GM21786 (cell line): ENCODE data around the gene ZNF223.

ENCODE experiments used
- ATAC-seq: cut with Tn5 transposase; IDR thresholded peaks from one replicate; pipeline ENCODE4 v1.9.1; 2021; ENCODE audit not compliant: unreplicated experiment

Gene ZNF223

GRCh38 chr19:44071824-44072542 is 20.1 kb downstream of the ZNF223 start, which contains the start of gene ZNF284:
ZNF284 (plus strand) TSS chr19:44072159; CDS start chr19:44076390, 4,231 bp downstream.
- peak; percentile 94 for ATAC-seq

GRCh38 chr19:44072543-44073401 is 20.9 kb downstream of the ZNF223 start:
- ATAC-seq, result no peak

GRCh38 chr19:44076325-44076724 is 24.5 kb downstream of the ZNF223 start:
- ATAC-seq, result no peak

GRCh38 chr19:44092108-44092507 is 40.3 kb downstream of the ZNF223 start:
- ATAC-seq, result no peak

GRCh38 chr19:44093931-44094765 is 42.3 kb downstream of the ZNF223 start, which contains the start of gene ZNF224:
ZNF224 (plus strand) TSS chr19:44094361; CDS start chr19:44097874, 3,513 bp downstream.
- peak; percentile 84 for ATAC-seq

GRCh38 chr19:44107751-44108150 is 55.9 kb downstream of the ZNF223 start:
- ATAC-seq, result no peak

DNA sequence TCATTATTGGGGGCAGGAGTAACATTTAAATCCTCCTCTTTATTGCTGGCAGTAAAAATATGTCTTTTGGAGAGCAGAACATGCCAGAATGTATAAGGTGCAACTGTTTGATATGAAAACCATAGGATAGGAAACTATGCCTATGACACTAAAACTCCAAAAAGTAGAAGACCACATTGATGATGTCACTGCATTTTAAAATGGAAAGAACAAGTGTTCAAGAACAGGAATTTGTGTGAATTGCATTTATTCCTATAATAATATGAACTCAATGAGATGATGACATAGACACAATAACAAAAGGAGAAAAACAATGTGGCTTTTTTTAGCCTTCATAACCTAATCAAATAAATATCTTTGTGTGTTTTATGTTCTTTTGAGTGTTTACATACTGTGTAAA is 57.6 kb downstream of the ZNF223 start:
- ATAC-seq, result no peak

GRCh38 chr19:44111910-44112463 is 60.2 kb downstream of the ZNF223 start:
- no peak for ATAC-seq

DNA sequence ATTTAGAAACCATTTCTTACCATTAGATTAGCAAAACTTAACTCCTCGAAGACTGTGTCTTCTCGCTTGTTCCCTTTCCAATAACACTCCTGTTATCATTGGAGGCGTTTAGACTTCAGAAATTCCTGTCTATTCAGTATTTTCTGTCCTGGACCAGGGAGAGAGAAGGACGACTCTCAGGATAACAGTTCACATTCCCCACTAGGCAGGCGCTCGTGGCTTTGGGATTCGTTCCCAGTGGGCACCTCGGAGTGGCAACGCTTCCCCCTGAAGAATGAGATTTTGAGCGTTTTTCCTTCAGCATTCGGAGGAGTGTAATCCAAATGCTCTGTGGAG is 60.9 kb downstream of the ZNF223 start:
- peak; percentile 9 for ATAC-seq

DNA sequence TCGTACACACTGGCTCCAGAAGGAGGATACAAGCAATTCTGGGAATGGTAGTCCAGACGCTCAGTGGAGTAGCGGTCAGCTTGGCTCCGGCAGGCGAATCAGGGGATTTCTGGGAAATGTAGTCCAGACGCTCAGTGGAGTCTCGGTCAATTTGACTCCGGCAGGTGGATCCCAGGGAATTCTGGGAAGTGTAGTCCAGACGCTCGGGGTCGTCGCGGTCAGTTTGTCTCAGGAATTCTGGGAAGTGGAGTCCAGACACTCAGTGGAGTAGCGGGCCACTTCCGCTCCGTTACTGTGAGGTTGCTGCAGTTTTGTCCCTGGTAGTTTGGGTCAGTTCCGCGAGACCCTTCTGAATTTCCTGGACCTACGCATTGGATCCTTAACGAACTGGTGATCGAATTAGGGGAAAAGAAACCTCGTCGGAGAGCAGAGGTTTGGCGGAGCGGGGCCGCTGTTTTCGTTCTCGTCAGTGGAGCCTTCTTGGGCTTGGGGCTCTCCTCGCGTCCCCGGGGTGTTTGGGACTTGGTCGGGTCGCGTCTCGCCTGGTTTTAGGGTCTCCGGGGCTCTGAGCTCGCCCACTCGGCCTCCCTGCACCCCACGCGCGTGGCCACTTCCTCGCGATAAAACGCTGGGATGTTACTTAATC is 61.4 kb downstream of the ZNF223 start, which contains the start of gene ZNF225:
TSS of gene ZNF225 (plus strand) at position 262 of the 646 bp plus-strand sequence. CDS start 2,429 bp downstream, outside the sequence.
- ATAC-seq, result peak; percentile 92

- ATAC-seq, result peak; percentile 7
These were observed 62.1 kb downstream of the ZNF223 start for GRCh38 chr19:44113784-44114390.
